Hematopoietic multipotent progenitor cell treated with erythropoietin and hydrocortisone succinate and interleukin-3 and kit ligand, for 17 days (in vitro differentiated cells): Measurements from ENCODE around the gene BOLL.
"Not testable (repeated sequence)": the region's sequence is repeated elsewhere in the genome, so short reads cannot be mapped to it uniquely, and the experiment has no call there.

ENCODE experiments used
- DNase-seq: peaks from one replicate; pipeline ENCODE4 v3.0.0-alpha.2; 2015; ENCODE audit warnings: low spot score

Gene BOLL

GRCh38 chr2:197705912-197706838, 78.9 kb downstream of the BOLL start:
- DNase-seq = no peak

GRCh38 chr2:197705121-197705911, 79.8 kb downstream of the BOLL start, which contains the start of gene MARS2:
MARS2 (plus strand) TSS chr2:197705369; CDS start chr2:197705406, 37 bp downstream.
- DNase-seq = peak; percentile 94

- DNase-seq = no peak
These were observed 80.5 kb downstream of the BOLL start for GRCh38 chr2:197704434-197705120.

- DNase-seq = no peak
These were observed 84.2 kb downstream of the BOLL start for GRCh38 chr2:197700960-197701359.

- not testable (repeated sequence) for DNase-seq
These were observed 85.4 kb downstream of the BOLL start for GRCh38 chr2:197699724-197700123.

GRCh38 chr2:197696571-197696970, 88.5 kb downstream of the BOLL start:
- not testable (repeated sequence) for DNase-seq

GRCh38 chr2:197695971-197696370, 89.1 kb downstream of the BOLL start:
- DNase-seq = not testable (repeated sequence)

GRCh38 chr2:197695206-197695605, 89.9 kb downstream of the BOLL start:
- DNase-seq = not testable (repeated sequence)

GRCh38 chr2:197677483-197677882, 107.6 kb downstream of the BOLL start:
- DNase-seq = no peak

- no peak for DNase-seq
These were observed 108.1 kb downstream of the BOLL start for GRCh38 chr2:197677056-197677455.
